AG04450 (cell line): ENCODE measurements around the gene PRKN. TPM values are rescaled to one million over a fixed set of nuclear protein-coding genes. Genes with fewer than 3 reads are reported as not detected.
A peak's percentile ranks its signal among the peaks of the same experiment; 100 is the strongest.

ENCODE experiments used
- CTCF ChIA-PET: fragments of 300-600, 350-600 bp; formaldehyde crosslinking; extraction: SDS; loops from one replicate; lab custom pipeline; 2022; ENCODE audit warnings: antibody characterized with exemption, inconsistent platforms; lab: Charles Lee
- POLR2A ChIA-PET: fragments of 350-600 bp; formaldehyde crosslinking; extraction: SDS; loops from one replicate; lab custom pipeline; 2021; ENCODE audit warnings: antibody characterized with exemption, inconsistent platforms; lab: Yijun Ruan, JAX
- DNase-seq: peaks from one replicate; pipeline ENCODE4 v3.0.0-alpha.2; 2011; ENCODE audit warnings: low read depth, low spot score
- H3K27ac ChIP-seq: one replicate; pipeline ENCODE4 v1.5.1; 2012; ENCODE audit warnings: low read depth, low read length, control low read depth
- H3K27me3 ChIP-seq: one replicate; pipeline ENCODE4 v1.6.0; 2012; ENCODE audit warnings: low read length; ENCODE audit not compliant: control insufficient read depth, insufficient read depth
- H3K4me3 ChIP-seq: 2 replicates; pipeline ENCODE4 v1.5.1; 2011; ENCODE audit warnings: mild to moderate bottlenecking, low read depth, low read length, control low read depth
- H3K9me3 ChIP-seq: 2 replicates; pipeline ENCODE4 v1.5.1; 2012; ENCODE audit warnings: low read length; ENCODE audit not compliant: control insufficient read depth, insufficient read depth
- CTCF ChIP-seq: IDR thresholded peaks from 2 replicates; pipeline ENCODE4 v1.5.1; 2011; ENCODE audit warnings: low read depth, low read length, control low read depth, inconsistent platforms
- polyA plus RNA-seq: library from polyadenylated mRNA; depleted of rRNA; stranded (reverse); fragments of >200 nt; gene quantifications from 2 replicates; pipeline ENCODE4 v1.2.3, GENCODE V29; 2011

PRKN gene
- polyA plus RNA-seq, 1 experiment, result not detected

DNA sequence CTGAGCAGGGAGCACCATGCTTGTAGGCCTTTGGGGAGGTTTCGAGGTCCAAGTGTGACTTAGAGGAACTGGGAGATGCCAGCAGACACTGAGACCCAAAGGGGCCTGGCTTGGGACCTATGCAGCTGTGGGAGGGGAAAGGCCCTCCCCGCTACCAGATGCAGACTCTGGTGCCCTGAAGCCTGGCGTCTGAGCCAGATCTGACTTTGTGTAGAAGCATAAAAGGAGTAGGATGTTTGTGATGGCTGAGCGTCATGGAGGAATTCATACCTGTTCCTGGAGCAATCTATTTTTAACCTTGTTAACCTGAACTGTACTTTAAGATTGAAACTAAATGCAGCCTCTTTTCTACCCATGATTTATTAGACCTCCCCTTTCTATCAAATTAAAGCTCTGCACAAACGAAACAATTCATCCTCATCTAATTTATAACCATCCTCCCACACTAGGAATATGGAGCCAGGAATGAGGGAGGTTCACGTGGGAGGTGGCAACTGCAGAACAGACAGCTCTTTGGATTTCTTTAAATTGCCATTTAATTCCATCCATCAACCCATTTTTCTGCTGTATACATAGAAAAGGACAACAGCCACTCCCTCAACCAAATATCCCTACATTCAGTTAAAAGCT is 1281.2 kb downstream of the PRKN start:
- CTCF ChIA-PET, result interaction anchor here (0.9 to 4.7 kb wide), 4 partner anchors 13 to 53 kb away, joined by 3 to 30 read pairs (median 4); no protein-coding TSS in a partner anchor
- H3K9me3 ChIP-seq, result no peaks in the 10 kb centered on the region
- no peak for TF ChIP-seq CTCF
- peaks cover 2% of the 10 kb centered on the region for H3K27me3 ChIP-seq
- no peak overlapping the region for H3K4me3 ChIP-seq
- no peak overlapping the region for H3K27ac ChIP-seq
- DNase-seq, result no peak
- POLR2A ChIA-PET, result no interaction called here

DNA sequence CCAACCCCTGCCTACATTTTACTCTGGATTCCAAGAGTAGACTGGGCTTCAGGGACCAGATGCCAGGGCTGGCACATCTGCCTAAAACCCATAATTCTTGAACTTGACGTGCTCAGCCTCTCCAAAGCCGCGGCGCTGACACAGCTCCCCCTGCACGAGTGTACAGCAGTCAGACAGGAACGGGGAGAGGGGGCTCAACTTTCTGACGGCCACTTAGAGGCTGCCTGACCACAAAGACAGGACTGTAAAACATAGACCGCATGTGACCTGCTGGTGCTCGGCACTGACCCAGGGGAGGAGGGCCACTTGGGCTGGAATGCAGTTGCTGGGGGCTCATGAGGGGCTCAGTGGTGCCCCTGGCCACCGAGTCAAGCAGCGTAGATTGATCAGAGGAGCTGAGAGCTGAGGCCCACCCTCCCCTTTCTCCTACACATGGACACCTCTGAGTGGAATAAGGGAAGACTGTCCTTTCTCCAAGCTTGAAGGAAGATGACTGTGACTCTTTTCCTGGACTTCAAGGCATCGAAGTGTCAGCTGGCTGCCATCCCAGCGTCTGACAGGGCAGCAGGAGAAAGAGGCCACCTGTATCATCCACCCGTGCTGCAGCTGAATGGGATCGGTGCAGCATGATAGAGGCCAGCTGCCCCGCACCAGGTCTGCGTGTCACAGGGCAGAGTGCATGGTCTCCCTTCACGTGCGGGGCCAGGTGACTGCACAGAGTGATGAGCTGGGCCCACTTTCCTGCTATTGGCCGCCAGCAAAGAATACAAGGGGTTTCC is 1282.4 kb downstream of the PRKN start:
- Histone ChIP-seq H3K27ac (no peak overlapping the region), H3K27me3 (no peaks in the 10 kb centered on the region), H3K4me3 (no peak overlapping the region), H3K9me3 (no peaks in the 10 kb centered on the region)
- CTCF ChIA-PET, result interaction anchor here (1.4 to 4.7 kb wide), 2 partner anchors 27 to 52 kb away, joined by 4 to 30 read pairs; no protein-coding TSS in a partner anchor
- POLR2A ChIA-PET, result interaction anchor here (1.1 to 1.6 kb wide), 2 partner anchors 10 to 38 kb away, joined by 3 to 4 read pairs; no protein-coding TSS in a partner anchor
- TF ChIP-seq CTCF, result no peak; the same call in 1 of the 2 replicates
- no peak for DNase-seq

DNA sequence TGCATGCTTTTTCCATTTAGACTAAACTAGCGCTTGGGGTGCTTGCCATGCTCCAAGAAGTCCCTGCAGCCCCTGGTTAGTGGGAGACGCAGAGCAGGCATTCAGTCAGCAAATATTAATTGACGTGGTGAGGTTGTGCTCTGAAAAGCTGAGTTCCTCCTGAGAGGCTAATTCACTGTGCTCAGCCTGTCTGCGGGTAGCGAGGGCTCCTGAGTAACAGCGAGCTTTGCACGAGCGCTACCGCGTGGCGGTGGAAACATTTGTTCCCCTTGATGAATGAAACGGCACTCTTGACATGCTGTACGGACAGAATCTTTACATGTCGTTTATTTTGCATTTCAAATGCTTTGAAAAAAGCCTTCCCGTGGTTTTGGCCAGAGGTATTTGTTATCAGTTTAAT is 1283.1 kb downstream of the PRKN start:
- Histone ChIP-seq H3K27me3 (no peaks in the 10 kb centered on the region), H3K9me3 (no peaks in the 10 kb centered on the region), H3K4me3 (no peak overlapping the region), H3K27ac (no peak overlapping the region)
- DNase-seq, result no peak
- POLR2A ChIA-PET, result interaction anchor here (1.6 kb wide), 1 partner anchor 37 kb away, joined by 4 read pairs; no protein-coding TSS in a partner anchor
- TF ChIP-seq CTCF, result peak; percentile 37
- CTCF ChIA-PET, result interaction anchor here (0.6 to 4.7 kb wide), 2 partner anchors 26 to 49 kb away, joined by 3 to 30 read pairs; no protein-coding TSS in a partner anchor

GRCh38 chr6:161443848-161444247 is 1283.7 kb downstream of the PRKN start:
- Histone ChIP-seq H3K27ac (no peak overlapping the region), H3K4me3 (no peak overlapping the region), H3K27me3 (no peaks in the 10 kb centered on the region), H3K9me3 (no peaks in the 10 kb centered on the region)
- CTCF ChIA-PET, result interaction anchor here (0.6 to 4.7 kb wide), 3 partner anchors 12 to 48 kb away, joined by 3 to 30 read pairs (median 3); no protein-coding TSS in a partner anchor
- POLR2A ChIA-PET, result no interaction called here
- DNase-seq, result no peak
- no peak for TF ChIP-seq CTCF
